ENCODE results near the gene SPG11. TPM values are rescaled to one million over a fixed set of nuclear protein-coding genes. Genes with fewer than 3 reads are reported as not detected.

The SPG11 gene
- total and polyA plus RNA-seq, 9 of the 15 experiments (the other 6 are each of a cell fraction or from before 2014, with no cell fraction given): 23.3 to 71.2 (median 45.6) TPM

GRCh38 chr15:44711743-44712345 lies 48.4 kb upstream of the SPG11 start (continued):
- TF ChIP-seq TSC22D4 (tag; IDR thresholded peaks at IDR 0.05) (no peak), LCOR (CRISPR knock-in tag; IDR thresholded peaks at IDR 0.05) (peak; percentile 6; the same call in 1 of the 2 replicates), HIVEP1 (CRISPR knock-in tag; IDR thresholded peaks at IDR 0.05) (no peak), ZNF76 (CRISPR knock-in tag; IDR thresholded peaks at IDR 0.05; ENCODE audit: borderline replicate concordance) (no peak), MAFF (IDR thresholded peaks at IDR 0.05; ENCODE audit: low read length) (no peak), ZC3H8 (IDR thresholded peaks at IDR 0.05) (no peak), GABPB1 (CRISPR knock-in tag; IDR thresholded peaks at IDR 0.05) (peak; percentile 78), CHD2 (IDR thresholded peaks at IDR 0.05; ENCODE audit: low read depth, low read length) (no peak), MLLT1 (IDR thresholded peaks at IDR 0.05) (peak in 1 of 2 experiments; percentile 80; a peak in 1 of 4 replicates), ZBTB8A (IDR thresholded peaks at IDR 0.05; ENCODE audit: partially characterized antibody) (no peak), ZNF639 (CRISPR knock-in tag; conservative IDR thresholded peaks at IDR 0.05 in 1 of 2, IDR thresholded peaks at IDR 0.05 in 1 of 2) (no peak), CBX5 (IDR thresholded peaks at IDR 0.05; ENCODE audit: borderline replicate concordance, low read depth) (no peak), THAP12 (CRISPR knock-in tag; IDR thresholded peaks at IDR 0.05) (no peak), BDP1 (IDR thresholded peaks at IDR 0.05; ENCODE audit: insufficient read depth, insufficient read length) (no peak), BCOR (IDR thresholded peaks at IDR 0.05) (no peak), TCF7L2 (IDR thresholded peaks at IDR 0.05; ENCODE audit: low read depth, low read length) (no peak), NFE2 (IDR thresholded peaks at IDR 0.05; ENCODE audit: low read depth) (no peak; the same call in 1 of the 2 replicates), DIDO1 (tag; IDR thresholded peaks at IDR 0.05; ENCODE audit: low read depth) (no peak), ATF4 (CRISPR knock-in tag; IDR thresholded peaks at IDR 0.05) (0 out of 2 replicates have a peak, but pooled peaks have one; percentile 22), PPARD (CRISPR knock-in tag; IDR thresholded peaks at IDR 0.05) (no peak), JUNB (CRISPR knock-in tag; conservative IDR thresholded peaks at IDR 0.05) (no peak), ZNF445 (CRISPR knock-in tag; IDR thresholded peaks at IDR 0.05; ENCODE audit: low read depth) (no peak), MCM3 (IDR thresholded peaks at IDR 0.05) (no peak), RBM14 (IDR thresholded peaks at IDR 0.05; ENCODE audit: borderline replicate concordance, insufficient read depth, low read depth, low read length) (no peak), SMAD3 (CRISPR knock-in tag; conservative IDR thresholded peaks at IDR 0.05) (no peak)

Data from K562 (cell line).